ENCODE data around the gene IL11RA.

The IL11RA gene

DNA sequence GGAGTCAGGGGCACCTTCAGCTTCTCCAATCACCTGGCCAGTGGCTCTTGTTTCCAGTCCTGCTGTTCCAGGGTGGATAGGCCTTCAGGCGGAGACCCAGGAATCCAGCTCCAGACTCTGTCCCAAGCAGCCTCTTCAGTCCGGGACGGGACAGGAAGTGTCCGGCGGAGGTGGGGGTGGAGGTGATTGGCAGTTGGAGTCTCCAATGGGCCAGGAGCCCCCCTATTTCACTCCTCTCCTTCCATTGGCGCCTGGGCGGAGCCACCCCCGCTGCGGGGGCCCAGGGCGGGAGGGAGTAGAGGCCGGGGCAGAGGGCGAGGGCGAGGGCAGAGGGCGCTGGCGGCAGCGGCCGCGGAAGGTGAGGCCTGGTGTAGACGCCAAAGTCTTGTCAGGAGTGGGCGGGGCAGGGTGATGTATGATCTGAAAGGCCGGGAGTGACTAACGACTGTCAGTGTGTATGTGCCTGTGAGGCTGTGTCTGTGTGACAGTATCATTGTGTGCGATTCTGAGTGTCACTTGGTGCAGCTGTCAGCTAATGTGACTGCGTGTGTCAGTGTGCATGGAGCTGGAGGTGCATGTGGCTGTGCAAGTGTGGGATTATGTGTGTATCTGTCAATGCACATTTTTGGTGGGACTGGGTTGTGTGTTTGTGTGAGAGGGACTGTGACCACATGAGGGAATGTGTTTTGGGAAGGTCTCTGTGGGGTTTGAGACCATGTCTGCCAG lies at the start of gene IL11RA:
Gene IL11RA (plus strand): TSS at position 310 of the 726 bp plus-strand sequence. CDS start 3,033 bp downstream, outside the sequence.
- DNase-seq = no peak

DNA sequence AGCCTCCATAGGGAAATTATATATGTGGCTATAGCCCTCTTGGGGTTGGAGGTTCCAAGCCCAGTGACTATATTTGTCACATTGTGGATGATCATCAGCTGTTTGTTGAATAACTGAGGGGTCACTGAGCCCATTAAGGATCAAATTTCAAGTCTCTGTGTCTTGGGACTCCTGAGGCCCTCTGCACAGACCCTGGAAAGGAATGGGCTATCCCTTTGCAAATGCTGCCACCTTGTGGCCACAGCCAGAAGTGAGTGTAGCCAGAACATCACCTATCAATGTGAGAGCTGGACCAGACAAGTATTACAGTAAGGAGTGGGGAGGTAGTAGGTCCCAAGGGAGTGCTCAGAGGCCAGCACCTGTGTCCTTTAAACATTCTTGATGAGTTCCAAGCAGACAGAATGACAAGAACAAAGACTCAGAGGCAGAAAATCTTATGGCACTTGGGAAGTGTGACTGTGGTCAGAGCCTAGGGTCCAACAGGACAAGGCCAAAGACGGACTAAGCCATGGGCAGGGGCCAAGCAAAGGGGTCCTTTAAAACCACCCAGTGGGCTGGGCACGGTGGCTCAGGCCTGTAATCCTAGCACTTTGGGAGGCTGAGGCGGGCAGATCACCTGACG lies 48.3 kb upstream of the IL11RA start:
- DNase-seq = peak; percentile 52

DNA sequence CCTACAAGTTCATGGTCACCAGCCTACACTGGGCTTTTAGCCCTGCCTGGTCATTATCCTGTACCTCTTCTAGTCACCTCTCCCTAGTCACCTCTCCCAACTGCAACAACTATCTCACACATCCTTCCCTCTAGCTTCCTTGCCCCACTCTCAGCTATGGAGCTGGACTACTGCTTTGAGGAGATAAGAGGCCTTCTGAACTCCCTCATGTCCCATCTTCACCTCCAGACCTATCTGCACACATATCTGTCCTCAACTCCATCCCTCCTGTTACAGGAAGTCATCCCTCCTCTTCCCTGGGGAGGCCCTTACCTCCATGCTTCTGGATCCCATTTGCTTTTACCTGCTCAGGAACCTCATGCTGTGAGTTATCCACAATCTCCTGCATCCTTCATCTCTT lies 45.8 kb upstream of the IL11RA start:
- DNase-seq = no peak

DNA sequence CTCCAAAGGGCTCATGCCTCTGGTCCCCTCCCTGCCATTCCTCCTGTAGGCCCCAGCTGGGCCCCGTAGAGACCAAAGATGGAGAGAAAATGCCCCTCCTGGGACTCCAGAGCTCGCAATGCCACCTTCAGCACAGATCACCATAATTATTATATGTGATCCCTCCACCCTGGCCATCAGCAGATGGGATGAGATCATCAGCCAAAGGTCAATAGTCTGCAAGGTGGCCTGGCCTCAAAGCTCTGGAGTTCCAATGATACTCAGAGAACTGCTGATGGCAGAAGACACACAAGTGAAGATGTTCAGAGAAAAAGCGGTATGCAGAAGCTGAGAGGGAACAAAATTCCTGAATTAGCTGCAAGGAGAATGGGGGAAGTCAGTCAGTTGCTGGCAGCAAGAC lies 45.1 kb upstream of the IL11RA start:
- no peak for DNase-seq

DNA sequence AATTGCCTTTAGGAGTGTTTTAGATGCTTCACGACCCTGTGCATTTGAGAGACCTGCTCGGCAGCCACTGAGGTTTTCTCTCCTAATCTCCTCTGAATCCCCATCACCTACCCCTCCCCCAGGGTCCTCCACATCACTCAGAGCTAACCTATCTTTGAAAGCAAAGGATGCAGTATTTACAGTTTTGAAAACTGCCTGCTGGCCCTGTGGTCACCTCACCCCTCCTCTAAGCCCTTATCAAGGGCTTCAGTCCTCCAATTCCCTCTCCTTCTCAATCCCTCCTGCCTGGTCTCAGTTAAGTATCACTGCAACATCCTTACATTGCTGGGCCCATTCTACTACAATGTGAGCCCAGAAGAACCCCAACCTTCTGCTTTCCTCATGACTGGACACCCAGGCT lies 44.7 kb upstream of the IL11RA start:
- no peak for DNase-seq

DNA sequence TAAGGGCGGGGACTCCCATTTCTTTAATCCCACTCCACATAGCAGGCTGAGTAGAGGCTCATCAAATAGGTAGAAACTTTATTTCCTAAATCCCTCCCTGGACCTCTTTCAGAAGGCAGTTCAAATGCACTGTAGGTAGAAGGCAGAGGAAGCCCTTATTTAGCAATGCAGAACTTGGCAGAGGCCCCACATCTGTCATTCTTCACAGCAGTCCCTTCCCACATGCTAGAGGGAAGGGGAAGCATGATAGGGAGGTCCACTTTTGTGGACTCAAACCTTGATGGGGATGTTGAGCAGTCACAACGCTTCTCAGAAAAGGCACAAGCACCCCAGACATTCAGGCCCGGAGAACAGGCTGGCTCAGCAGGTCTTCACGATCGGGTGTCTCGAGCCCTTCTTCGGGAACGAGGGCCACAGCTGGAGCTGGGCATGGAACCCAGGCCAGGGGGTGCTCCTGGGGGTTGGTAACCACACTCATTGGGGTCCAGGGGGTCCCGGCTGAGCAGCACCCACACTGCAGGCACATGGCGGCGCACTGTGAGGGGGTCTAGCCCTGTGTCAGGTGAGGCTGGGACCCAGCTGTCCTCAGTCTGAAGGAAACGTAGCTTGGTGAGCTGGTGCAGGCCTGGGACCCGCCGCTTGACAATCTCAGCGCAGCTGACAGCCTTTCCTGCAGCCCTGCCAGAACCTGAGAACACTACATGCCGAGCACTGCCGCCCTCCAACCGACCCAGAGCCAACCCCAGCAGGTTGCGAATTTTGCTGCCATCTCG lies 41.4 kb upstream of the IL11RA start:
- peak; percentile 11 for DNase-seq

DNA sequence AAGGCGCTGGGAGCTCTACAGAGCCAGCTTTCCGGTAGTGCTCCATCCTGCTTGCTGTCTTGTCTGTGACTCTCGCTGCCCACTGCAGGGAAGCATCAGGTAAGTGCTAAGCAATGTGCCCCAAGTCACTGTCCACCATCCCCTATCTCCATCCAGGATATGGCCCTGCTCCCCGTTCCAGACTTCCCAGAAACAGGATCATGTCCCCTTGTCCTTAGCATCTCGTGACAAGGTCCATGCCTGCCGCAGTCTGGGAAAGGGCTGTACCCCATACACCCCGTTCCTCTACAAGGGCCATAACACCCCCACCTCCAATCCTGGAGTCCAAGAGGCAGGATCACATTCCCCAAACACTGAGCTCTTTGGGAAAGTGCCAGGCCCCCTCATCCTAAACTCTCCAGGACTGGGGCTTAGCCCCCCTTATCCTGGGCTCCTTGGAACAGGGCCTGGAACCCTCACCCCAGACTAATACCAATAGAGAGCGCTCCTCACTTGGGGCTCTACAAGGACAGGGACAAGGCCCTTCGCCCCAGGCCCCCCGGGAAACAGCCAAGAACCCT lies 40.7 kb upstream of the IL11RA start:
- DNase-seq = no peak

DNA sequence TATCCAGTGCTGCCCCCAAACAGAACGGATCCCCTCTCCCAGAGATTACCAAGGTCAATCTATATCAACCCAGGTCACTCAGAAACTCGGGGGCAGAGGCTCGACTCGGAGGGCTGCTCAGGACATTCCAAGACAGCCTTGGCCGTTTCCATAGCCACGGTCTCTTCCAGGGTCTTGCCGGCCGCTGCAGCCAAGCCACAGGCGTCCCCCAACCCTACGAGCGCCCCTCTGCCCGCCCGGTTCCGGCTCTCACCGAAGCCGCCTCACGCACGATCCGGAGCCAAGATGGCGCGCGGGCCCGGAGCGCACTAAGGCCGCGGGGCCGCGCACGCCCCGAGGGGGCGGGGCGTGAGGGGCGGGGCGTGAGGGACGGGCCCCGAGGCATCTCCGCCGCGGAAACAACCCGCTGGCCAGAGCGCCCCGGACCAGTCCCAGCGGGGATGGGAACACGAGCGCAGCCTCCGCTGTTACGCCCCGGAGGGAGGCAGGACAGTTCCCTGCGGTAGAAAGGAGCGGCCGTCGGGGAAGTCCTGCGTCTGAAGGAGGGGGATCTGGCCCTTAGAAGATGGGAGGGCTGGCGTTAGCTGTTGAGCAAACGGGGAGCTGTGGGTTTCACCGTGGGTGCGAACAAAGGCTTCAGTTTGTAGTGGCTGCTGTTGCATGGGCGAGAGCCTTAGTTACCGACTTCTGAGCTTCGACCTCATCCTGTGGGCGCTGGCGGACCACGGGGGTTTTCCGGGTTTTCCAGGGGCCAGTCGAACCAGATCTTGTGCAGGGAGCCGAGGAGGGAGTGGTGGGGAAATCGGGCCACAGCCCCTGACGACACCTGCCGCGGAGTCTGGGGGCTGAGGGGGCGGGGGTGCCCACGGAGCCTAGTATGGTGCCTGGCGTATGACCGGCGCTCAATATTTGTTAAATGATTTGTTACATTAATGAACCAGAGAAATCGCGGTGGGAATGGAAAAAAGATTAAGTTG lies 39.9 kb upstream of the IL11RA start, which contains the start of gene RPP25L:
Gene RPP25L (minus strand): TSS at position 287 of the 977 bp plus-strand sequence. CDS start 801 bp downstream, outside the sequence.
- peak; percentile 76 for DNase-seq

DNA sequence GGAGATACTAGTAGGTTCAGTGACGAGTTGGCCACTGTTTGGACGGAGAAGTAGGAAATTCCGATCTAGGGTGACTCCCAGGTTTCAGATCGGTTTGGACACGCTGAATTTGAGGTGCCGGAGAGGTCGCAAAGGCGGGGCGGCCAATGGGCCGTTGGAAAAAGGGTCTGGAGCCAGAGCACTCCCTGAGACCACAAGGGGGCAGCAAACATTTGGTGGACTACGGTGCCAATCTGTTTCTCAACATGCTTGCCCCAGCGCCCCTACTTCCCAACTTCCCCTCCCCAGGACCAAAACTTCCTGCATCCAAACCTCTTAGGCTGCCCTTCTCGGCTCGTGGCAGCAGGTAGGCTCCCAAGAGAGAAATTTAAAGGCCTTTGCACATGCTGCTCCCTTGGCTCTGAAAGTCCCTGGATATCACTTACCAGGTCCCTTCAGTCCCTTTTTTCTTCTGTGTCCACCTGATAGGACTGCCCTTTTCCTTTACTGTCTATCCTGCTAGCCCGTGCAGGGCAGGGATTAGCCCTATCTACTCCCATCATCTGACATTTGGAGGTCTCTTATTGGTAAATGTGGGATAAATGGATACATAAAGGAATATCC lies 39.1 kb upstream of the IL11RA start:
- DNase-seq = peak; percentile 63

DNA sequence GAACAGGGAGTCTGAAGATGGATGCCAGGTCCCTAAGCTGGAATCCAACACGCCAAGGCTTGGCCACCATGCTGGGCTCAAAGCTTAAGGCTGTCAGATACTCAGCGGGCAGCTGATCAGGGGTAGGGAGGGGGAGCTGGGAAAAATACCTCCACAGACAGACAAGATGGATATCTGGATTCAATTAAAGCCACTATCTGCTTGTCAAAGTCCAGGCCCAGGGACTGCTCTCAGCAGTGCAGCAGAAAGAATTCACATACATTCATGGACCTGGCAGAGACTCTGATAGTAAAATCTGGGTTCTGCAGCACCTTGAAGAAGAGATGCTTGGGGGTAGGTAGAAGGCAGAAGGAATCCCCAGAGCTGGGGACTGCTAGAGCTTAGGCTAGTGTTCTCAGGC lies 36.9 kb upstream of the IL11RA start:
- DNase-seq = no peak

DNA sequence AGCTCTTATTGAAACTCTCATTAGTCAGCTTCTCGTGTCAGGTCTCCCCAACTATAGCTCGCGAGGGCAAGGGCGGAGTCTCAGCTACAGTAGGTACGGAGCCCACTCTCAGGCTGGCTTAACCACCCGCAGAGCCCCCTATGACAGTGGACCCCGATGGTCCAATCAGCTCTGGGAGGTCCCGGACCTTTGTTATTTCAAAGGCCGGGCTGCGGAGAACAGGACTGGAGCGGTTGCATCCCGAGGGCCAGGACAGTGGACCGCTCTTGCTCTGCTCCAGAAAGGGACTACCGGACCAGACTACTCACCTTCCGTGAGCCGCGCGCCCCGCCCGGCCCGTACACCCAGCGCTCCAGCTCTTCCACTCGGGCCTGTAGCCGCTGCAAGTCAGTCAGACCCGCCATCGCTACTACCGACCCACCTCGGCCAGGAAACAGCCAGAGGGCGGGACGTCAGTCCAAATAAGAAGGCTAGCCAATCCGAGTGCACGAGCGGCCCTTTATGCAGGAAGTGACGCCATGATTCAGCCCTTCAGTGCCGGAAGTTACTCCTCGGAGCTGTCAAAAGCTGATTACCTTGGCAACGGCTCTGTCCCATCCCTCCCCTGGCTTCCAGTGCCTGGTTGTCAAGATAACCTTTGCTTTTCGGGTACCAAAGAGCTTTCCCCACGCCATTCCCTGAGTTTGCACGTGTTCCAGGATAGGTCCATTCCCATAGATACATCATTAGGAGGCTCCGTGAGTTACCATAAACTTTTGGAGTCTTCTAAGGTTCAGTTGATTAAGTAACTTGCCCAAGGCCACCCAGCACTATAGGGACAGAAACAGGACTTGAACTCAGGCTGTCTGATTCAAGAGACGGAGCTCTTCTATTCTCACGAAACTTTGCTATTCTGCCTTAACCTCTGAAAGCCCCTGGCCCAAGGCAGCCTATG lies 31.7 kb upstream of the IL11RA start, which contains the start of gene DCTN3:
Gene DCTN3 (minus strand): TSS at position 435 of the 934 bp plus-strand sequence. CDS start 31 bp downstream, at position 404.
- peak; percentile 88 for DNase-seq

DNA sequence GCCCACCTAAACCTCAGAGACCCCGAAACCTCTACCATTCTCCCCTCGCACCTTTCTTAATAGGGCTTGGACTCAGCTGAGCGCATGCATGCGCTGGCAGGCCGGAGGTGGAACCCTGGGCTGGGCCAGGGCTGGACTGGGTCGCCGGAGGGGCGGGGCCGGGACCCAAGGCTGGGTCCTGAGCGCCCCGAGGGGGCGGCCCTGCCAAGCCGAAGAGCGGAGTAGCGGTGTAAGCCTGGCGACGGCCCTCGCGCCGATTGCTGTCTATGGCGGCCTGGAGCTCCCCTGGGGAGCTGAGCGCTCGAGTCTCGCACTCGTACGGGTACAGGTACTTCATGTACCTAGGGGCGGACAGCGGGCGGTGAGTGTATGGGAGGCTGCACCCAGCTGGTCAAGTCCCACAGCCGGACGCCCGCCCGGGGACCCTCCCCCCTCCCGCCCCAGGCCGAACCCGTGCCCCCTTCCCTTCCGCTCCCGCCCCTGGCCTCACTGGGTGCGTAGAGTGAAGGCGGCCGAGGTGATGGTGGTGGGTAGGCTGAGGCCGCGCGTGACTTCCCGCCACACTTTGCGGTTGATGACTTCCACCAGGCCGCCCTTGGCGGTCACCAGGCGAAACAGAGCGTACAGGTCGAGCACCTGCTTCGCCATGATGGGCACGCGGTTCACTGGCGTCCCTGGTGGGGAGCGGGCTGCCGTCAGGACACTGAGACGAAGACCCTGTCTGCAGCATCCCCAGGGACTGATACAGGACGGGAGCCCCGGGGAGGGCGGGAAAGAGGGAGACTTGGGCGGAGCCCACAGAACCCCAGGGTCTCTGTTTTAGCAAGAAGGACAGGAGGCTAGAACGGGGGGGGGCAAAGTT lies 28.4 kb upstream of the IL11RA start:
- no peak for DNase-seq

DNA sequence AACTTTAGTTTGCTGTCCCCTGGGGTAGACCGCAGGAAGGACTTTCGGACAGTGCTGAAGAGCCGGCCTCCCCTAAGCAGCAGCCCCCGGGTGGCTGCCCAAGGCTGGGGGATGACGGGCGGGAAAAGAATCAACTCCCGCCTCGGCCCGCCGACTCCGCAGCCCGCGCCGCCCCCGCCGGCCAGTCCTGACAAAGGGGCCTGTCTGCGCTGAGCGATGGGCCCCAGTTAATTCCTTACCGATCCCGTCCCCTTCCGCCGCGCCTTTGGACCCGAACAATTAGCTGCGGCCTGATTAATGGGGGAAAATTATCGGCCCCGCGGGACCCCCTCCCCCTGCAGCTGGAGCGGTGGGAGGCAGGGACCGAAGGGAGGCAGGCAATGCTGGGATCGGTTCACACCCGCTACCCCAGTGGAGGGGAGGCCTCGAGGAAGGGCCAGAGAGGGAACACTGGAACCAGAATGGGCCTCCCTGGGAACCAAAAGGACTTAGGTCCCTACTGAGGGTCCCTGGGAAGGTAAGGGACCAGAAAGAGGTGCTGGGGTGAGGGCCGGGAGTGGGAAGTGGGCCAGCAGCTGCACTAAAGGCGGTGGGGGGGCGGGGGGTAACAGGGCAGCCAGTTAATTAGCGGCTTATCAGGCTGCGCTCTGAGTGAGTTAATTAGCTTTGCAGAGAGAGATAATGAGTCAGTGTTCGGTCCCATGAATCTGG lies 27.4 kb upstream of the IL11RA start:
- no peak for DNase-seq

DNA sequence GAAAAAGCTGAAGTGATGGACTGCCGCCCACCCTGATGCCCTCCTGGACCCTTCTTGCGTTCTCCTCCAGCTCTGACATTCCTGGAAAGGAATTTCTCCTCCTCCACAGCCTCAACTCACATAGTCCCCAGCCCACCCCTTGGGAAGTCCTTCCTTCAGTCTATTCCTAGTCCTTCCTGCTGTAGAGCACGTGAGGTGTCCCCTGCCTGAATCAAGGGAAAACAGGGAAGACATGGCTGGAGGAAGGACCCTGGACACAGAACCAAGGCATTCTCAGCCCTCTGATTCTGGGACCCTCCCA lies 26.8 kb upstream of the IL11RA start:
- DNase-seq = no peak

DNA sequence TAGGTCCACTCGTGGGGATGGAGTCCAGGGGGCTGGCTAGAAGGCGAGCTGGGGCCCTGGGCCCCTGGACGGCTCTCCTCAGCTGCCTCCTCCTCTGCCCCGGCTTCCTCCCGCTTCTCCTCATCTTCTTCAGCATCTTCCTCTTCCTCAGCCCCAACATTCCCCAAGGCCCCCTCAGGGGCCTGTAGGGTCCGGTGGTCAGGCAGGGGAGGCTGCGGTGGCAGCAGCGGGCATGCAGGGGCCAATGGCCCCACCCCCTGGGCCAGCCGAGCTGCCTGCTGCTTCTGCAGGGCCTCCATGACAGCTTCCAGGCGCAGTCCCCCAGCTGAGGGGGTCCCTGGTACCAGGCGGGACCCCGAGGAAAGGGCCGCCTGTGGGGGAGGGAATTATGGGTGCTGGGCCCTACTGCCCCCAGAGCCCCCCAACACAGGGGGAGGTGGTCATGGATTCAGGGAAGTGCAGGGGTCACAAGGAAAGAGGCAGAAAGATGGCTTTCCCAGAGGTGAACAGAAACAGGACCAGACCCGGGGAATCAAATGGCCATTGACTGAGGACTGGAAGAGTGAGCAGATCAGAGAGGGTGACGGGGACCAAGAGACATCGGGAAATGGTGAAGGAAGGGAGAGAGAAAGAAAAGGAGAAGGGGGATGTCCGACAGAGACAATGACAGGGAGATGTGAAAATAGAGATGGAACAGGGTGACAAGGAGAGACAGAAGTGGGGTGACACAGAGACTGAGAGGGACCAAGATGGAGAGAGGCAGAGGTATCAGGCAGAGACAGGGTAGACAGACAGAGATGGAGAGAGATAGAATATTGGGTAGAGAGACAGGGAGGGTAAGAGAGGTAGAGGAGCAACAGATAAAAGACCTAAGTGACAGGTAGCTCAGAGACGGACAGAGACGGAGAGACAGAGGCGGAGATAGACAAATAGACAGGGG lies 24.0 kb upstream of the IL11RA start:
- no peak for DNase-seq

DNA sequence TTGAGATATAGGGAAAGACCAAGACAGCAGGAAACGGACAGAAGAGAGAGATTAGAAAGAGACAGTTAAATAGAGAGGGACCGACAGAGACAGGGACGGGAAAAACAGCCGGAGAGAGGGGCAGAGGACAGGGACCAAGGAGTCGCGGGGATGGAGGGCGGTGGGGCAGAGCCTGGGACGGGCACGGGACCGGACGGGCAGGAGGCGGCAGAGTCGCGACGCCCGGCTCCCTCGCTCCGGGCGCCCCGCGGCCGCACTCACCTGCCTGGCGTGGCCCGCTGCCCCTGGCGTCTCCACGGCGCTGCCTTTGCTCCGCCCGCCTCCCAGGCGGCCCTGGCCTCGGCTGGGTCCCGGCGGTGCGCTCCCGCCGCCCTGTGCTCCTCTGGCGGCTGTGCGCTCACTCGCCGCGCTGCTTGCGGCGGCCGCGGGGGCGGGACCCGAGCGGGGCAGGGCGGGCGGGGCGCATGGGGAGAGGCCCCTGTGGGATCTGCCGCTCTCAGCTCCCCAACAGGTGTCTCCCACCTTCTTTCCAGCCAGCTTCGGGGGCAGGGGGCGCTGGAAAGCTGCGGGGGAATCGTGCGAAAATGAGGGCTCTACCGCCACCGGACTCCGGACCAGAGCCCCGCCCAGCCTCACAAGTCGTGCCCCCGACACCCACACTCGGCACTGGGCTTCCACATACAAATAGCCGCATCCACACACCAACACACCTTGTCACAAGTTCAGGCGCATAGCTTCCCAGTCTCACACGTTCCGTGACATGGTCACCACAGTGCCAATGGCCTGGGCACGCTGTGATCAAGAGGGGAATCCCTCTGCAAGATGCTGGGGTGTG lies 23.1 kb upstream of the IL11RA start, which contains the start of gene ARID3C:
Gene ARID3C (minus strand): TSS at position 411 of the 835 bp plus-strand sequence. CDS start 1,052 bp downstream, outside the sequence.
- no peak for DNase-seq

DNA sequence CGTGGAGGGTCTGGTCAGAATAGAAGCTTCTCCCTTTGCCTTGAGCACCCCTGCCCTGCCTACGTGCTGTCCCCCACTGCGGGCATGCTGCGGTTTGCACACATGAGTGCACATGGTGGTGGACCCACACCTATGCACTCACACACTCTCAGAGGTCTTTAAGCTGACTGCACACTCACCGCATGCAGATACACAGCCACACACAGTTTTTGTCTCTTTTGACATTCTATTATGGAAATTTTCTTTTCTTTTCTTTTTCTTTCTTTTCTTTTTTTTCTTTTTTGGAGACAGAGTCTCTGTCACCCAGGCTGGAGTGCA lies 22.5 kb upstream of the IL11RA start:
- DNase-seq = no peak

Measured in GDM1 (cell line).